HG02798 (cell line): Measurements from ENCODE around the gene HES1.

Source experiments
- ATAC-seq: cut with Tn5 transposase; IDR thresholded peaks from one replicate; pipeline ENCODE4 v1.9.1; 2021; ENCODE audit warnings: mild to moderate bottlenecking; ENCODE audit not compliant: unreplicated experiment, poor library complexity

The HES1 gene

GRCh38 chr3:194101592-194102432, 34.1 kb upstream of the HES1 start:
- peak; percentile 27 for ATAC-seq

GRCh38 chr3:194102436-194102835, 33.5 kb upstream of the HES1 start:
- ATAC-seq = peak; percentile 24

- ATAC-seq = no peak
These were observed 32.4 kb upstream of the HES1 start for GRCh38 chr3:194103505-194103904.

GRCh38 chr3:194103983-194104751, 31.8 kb upstream of the HES1 start:
- no peak for ATAC-seq

- no peak for ATAC-seq
These were observed 30.7 kb upstream of the HES1 start for GRCh38 chr3:194105292-194105691.

- ATAC-seq = no peak
These were observed 28.8 kb upstream of the HES1 start for GRCh38 chr3:194107107-194107506.

GRCh38 chr3:194109192-194109863, 26.6 kb upstream of the HES1 start:
- ATAC-seq = no peak

GRCh38 chr3:194110483-194110882, 25.5 kb upstream of the HES1 start:
- no peak for ATAC-seq

GRCh38 chr3:194111336-194111735, 24.6 kb upstream of the HES1 start:
- ATAC-seq = no peak

GRCh38 chr3:194112120-194113106, 23.5 kb upstream of the HES1 start:
- ATAC-seq = no peak

GRCh38 chr3:194114123-194114522, 21.8 kb upstream of the HES1 start:
- ATAC-seq = no peak

GRCh38 chr3:194117104-194117845, 18.7 kb upstream of the HES1 start:
- ATAC-seq = no peak

GRCh38 chr3:194118920-194119319, 17.0 kb upstream of the HES1 start:
- ATAC-seq = no peak

- no peak for ATAC-seq
These were observed 15.9 kb upstream of the HES1 start for GRCh38 chr3:194119831-194120590.

GRCh38 chr3:194120789-194121770, 14.9 kb upstream of the HES1 start:
- no peak for ATAC-seq

- ATAC-seq = no peak
These were observed 13.9 kb upstream of the HES1 start for GRCh38 chr3:194121891-194122631.

- ATAC-seq = no peak
These were observed 12.2 kb upstream of the HES1 start for GRCh38 chr3:194123726-194124125.
